GM20431 (cell line): ENCODE measurements around the gene CD27.
"Not testable (repeated sequence)": the region's sequence is repeated elsewhere in the genome, so short reads cannot be mapped to it uniquely, and the experiment has no call there.

Experiments used
- in situ Hi-C: fragments of 300-500 bp; cut with MseI, MboI; formaldehyde crosslinking; loops from one replicate; pipeline ENCODE4 v1.15.0; 2020; ENCODE audit warnings: low sequenced_read_pairs; ENCODE audit not compliant: unreplicated experiment

CD27 gene

GRCh38 chr12:6477601-6478377, 33.0 kb downstream of the CD27 start:
- in situ Hi-C loops, result not testable (repeated sequence)

GRCh38 chr12:6478416-6478815, 33.7 kb downstream of the CD27 start:
- in situ Hi-C loops, result no loop called here

DNA sequence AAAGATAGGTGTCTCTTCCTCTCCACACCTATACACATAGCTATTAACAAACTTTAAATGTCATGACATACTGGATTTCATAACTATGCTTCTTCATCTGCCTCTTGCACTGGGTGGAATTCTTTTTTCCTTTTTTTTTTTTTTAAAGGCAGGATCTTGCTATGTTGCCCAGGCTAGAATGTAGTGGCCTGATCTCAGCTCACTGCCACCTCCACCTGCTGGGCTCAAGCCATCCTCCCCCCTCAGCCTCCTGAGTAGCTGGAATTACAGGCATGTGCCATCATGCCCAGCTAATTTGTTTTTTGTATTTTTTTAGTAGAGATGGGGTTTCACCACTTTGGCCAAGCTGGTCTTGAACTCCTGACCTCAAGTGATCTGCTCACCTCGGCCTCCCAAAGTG, 43.5 kb downstream of the CD27 start:
- in situ Hi-C loops, result no loop called here

- in situ Hi-C loops, result no loop called here
Measured at GRCh38 chr12:6489449-6489848, 44.7 kb downstream of the CD27 start.

DNA sequence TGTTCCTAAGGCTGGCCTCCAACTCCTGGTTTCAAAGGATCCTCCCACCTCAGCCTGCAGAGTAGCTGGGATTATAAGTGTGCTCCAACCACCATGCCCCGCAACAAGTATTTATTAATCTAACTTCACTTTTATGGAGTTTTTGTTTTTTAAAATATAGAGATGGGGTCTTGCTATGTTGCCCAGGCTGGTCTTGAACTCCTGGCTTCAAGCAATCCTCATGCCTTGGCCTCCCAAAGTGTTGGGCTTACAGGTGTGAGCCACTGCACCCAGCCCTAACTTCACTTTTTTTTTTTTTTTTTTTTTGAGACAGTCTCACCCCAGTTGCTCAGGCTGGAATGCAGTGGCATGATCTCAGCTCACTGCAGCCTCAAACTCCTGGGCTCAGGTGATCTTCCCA, 45.9 kb downstream of the CD27 start:
- in situ Hi-C loops, result not testable (repeated sequence)

DNA sequence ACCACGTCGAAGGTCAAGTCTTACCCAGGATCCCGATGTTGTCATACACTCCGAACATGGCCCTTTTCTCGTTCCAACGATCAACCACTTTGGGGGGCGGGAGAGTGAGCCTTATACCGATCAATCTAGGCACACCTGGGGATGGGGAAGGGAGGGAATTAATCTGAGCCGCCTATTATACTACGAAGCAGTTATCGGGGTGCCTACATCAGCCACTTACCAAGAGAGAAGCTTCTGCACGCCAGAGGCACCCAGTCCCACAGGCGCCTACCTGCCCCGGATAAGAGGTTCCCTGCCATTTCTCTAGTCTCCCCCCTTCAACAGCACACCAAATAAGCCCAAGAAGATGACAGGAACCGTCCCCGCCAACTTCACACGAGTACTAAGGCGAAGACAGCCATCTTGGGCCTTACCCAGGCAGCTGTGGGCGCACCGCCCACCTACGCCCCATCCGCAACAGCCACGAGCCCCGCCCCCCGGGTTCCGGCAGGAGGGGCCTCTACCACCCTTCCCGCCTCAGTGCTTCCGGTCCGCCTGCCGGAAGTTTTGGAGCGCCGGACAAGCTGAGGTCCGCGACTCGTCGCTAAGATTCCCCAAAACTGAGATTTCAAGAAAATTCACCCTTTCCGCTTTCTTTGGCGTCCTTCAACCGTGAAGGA, 48.2 kb downstream of the CD27 start, which contains the start of gene MRPL51:
Gene MRPL51, minus strand, starts transcription at position 425 of the 659 bp plus-strand sequence. Its CDS starts 126 bp downstream, at position 299.
- in situ Hi-C loops, result no loop called here

GRCh38 chr12:6493497-6494257, 48.9 kb downstream of the CD27 start, which contains the start of gene NCAPD2:
Gene NCAPD2, plus strand, starts transcription at chr12:6494102. Its CDS starts 997 bp downstream, at chr12:6495099.
- in situ Hi-C loops, result no loop called here

- in situ Hi-C loops, result no loop called here
Measured at GRCh38 chr12:6494258-6494743, 49.5 kb downstream of the CD27 start.

- in situ Hi-C loops, result no loop called here
Measured at GRCh38 chr12:6494968-6495367, 50.2 kb downstream of the CD27 start.

DNA sequence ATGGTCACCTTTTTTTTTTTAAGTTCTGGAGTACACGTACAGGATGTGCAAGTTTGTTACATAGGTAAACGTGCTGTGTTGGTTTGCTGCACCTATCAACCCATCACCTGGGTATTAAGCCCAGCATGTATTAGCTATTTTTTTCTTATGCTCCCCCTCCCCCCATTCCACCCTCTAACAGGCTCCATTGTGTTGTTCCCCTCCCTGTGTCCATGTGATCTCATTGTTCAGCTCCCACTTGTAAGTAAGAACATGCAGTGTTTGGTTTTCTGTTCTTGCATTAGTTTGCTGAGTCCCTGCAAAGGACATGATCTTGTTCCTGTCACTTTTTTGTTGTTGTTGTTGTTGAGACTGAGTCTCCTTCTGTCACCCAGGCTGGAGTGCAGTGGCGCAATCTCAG, 52.5 kb downstream of the CD27 start:
- in situ Hi-C loops, result not testable (repeated sequence)

DNA sequence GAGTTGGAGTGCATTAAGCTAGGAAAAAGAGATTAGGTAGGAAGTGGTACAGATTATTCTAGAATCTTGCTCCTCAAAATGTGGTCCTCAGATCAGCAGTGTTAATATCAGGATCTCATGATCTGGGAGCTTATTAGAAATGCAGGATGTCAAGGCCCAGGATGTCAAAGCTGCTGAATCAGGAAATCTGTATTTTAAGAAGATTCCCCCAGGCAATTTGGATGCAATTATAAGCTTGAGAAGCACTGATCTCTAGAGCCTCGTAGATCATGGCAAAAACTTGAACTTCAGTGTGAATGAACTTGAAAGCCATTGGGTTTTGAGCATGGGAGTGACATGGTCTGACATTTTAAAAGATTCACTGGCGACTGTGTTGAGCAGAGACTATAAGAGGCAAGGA, 55.7 kb downstream of the CD27 start:
- in situ Hi-C loops, result no loop called here
